NCI-H2196 (cell line): ENCODE results near the gene SPINT1.
A peak's percentile ranks its signal among the peaks of the same experiment; 100 is the strongest.
"Not testable (repeated sequence)": the region's sequence is repeated elsewhere in the genome, so short reads cannot be mapped to it uniquely, and the experiment has no call there.

ENCODE experiments used
- DNase-seq: peaks from one replicate; lab custom pipeline; 2025; ENCODE audit not compliant: unreplicated experiment; lab: John Stamatoyannopoulos, UW

Gene SPINT1

DNA sequence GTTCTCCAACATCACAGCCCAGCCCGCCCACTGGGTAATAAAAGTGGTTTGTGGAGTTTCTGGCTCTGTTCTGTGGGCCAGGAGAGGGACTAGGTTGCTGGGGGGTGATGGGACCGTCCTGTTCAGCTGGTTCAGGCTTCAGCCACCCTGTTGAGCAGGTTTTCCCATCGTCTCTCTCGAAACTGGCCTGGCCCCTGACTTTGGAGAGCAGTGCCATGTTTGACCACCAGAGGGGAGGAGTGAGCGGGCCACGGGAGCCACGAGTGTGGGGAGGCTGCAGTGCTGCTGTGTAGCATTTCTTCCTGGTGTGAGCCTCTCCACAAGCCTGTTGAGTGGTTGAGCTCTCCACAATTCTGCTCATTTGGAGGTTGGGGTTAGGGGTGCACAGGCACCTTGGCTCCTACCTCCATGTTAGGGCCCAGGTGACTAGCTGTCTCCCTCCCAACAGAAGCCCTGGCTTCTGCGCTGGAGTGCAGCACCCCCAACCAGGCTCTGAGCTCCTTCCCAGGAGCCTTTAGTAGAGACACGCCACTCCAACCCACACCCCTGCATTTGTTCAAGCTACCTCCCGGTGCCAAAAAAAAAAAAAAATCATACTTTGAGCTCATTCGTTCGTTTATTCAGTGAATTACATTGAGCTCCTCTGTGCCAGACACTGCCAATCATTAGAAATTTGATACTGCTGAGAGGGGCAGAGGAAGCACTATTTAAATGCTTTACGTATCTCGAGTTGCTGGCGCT lies 13.9 kb downstream of the SPINT1 start:
- DNase-seq, result peak; percentile 60

DNA sequence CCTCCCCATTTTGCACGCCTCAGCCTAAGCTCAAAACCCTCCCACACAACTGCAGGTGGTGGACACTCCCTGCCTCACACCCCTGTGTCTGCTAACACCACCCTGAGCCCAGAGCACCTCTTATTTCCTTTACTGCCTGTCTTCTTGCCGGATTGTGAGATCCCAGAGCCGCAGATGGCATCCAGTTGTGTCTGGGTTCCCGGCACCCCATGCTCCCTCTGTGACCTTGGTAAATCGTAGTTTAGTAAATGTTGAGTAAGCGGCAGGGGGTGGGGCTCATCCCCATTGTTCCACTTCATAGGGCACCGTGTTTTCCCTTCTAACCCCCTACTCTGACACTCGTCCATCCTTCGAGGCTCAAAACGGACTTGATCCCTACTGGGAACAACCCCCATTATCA lies 14.9 kb downstream of the SPINT1 start:
- DNase-seq, result no peak

DNA sequence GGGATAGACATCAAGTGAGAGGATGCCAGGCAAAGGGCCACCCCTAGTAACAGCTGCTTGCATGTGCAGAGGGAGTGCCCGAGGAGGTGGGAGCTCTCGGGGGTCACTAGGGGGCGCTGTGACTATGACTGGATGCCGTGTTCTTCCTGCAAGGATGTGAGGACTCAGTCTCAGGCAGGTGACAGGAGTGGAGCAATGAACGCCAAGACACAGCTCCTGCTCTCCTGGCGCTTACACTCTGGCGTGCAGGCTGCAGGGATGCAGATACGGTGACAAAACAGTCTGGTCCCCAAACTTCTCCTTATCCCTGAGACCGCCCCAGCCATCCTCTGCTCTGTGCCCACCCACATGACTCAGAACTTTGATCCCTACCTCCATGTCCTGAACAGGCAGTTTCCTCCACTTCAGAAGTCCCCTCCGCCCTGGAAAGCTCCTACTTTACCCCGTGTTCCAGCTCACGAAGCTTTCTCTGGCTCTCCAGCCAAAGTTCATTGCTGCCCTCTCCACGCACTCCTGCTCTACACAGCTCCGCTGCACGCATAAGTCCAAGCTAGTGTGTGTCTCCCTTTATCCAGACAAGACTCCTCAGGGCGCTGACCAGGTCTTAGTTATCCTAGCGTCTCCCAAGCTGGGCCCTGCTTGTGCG lies 15.5 kb downstream of the SPINT1 start:
- DNase-seq, result peak; percentile 56

DNA sequence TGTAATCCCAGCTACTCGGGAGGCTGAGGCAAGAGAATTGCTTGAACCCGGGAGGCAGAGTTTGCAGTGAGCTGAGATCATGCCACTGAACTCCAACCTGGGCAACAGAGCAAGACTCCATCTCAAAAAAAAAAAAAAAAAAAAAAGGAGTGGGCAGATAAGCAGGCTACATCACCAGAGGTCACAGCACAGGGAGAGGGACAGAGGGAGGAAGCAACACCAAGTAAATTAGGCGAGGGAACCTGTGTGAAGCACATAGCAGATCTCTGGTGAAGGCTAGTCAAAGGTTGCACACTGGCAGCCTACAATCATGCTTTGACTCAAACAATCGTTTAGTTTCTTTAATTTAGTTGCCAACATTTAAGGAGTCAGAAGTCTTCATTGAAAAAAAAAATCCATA lies 17.3 kb downstream of the SPINT1 start:
- DNase-seq, result not testable (repeated sequence)

DNA sequence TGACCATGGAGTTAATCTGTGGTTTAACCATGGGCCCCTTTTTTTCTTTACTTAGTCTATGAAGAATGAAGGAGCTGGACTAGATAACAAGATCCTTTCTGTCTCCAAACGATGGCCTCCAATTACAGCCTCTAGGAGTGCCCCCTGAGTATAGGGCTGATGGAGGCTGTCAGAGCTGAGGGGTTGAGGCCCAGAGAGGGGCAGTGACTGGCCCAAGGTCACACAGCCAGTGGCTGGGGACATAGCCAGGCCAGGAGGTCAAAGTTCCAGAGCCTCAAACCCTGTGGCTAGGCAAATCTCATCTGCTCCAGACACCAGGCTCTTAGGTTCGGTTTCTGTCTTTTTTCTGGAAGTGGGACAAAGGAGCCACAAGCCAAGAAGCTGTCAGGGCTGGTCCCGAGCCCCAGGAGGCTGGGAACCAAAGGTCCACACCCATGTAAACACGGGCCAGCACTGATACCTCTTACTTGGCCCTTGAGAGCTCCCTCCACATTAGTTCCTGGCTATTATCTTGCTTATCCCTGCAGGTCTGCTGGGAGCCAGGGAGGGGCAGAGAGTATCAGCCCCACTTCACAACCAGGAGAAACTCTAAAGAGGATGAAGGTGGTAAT lies 19.9 kb downstream of the SPINT1 start:
- no peak for DNase-seq

DNA sequence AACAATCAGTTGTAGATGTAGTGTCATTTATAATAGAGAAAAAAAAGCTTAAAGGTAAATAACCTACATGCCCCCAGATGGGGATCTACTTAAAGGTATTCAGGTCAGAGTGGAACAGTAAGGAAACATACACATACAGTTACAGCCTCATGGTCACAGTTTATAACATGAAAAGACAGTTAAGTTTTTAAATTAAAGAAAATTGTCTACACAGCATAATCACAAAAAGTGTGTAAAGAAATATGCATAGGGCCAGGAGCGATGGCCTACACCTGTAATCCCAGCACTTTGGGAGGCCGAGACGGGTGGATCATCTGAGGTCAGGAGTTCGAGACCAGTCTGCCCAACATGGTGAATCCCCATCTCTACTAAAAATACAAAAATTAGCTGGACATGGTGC lies 23.4 kb downstream of the SPINT1 start:
- DNase-seq, result no peak

DNA sequence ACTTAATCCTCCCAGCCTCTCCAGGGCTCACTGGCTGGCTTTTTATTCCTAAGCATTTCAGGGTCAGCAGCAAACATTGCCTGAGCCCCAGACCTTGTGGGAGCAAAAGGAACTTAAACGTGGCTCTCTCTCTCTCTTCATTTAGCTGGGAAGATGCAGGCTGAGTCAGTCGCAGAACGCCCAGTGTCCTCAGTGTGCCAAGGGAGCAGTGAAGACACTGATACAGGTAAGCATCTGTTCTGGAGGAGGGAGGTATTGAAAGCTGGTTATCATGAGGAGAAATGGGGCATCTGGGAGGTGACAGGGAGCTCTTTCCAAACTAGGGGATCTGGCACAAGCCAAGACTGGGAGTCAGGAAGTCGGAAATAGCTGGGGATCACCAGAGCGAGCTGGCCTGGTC lies 25.8 kb downstream of the SPINT1 start:
- no peak for DNase-seq

DNA sequence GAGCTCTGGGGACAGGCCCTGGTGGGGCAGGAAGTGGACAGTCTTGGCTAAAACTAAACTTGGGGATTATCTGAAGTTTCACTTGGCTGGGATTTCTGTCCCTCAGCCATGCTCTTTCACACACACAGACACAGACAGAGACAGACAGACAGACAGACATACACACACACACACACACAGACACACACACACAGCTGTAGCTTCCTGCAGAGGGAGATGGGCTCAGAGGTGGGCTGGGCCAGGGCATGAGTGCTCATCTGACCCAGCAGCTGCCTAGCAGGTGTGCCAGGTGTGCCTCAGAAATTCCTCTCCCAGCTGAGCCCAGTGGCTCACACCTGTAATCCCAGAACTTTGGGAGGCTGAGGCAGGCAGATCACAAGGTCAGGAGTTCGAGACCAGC lies 26.9 kb downstream of the SPINT1 start:
- DNase-seq, result no peak

DNA sequence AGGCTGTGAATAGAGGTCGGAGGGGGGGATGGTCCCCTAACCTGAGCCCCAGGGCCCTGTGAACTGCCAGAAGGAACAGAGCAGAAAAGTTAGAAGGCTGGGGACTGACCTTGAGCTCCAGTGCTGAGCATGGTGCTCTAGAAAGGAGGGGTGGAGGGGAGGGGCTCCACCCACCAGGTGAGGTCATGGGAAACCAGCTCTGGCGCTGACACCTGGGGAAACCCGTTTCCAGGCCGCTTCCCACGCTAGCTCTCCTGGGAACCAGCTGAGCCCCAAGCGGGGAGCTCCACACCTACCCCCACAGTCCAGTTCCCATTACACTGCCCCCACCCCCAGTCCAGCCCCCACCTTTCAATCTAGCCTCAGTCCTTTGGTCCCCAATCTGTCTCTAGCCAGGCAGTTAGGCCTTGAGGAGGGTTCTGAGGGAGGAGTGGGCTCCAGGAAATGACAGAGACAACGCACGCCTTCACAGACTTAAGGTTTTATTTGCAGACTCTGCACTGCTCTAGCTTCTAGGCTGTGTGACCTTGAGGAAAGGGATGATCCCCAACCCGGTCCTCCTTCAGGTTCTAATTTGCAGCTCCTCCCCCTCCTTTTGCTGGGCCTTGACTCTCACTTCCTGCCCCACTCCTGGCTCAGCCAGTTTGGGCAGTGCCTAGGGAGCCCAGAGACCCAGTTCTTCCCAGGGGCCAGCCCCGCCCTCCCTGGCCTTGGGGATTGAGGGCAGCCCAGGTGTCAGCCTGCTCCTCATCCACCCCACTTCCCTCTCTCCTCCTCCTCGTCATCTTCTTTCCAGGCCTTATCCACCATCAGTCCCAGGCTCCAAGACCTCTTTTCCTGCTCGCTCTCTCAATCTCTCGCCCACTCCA lies 28.1 kb downstream of the SPINT1 start:
- peak; percentile 10 for DNase-seq

DNA sequence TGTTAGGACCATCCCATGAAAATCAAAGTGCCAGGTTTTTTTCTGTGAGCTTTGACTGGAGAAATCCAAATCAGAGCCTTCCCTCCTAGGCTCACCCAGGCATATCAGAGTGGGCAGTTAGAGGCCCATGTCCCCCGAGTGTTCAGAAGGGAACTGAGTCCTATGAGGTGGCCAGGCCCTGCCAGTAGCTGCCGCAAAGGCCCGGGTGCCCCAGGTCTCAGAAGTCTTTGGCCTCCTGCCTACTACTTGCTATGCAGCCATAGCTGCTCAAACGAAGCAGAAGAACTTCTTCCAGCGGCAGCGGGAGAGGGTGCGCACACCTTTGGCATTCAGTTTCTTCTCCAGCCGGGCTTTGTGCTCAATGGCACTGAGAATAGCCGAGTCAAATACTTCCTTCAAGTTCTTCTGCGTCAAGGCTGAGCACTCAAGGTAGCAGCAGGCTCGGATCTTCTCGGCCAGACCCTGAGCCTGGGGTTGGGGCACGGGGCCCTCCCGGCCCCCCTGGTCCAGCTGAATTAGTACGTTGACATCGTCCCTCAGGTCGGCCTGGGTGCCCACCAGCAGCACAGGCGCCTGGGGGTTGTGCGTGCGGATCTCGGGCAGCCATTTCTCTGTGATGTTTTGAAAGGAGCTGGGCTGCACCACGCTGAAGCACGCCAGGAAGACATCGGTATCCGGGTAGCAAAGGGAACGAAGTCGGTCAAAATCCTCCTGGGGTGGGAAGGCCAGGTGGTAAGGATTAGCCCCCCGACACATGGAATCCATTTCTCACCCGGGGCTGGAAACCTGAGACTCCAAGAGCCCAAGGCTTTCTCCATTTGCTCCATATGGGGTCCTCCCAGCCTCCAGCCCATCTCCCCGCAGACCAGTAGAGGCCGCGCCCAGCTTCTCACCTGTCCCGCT lies 29.2 kb downstream of the SPINT1 start:
- no peak for DNase-seq

DNA sequence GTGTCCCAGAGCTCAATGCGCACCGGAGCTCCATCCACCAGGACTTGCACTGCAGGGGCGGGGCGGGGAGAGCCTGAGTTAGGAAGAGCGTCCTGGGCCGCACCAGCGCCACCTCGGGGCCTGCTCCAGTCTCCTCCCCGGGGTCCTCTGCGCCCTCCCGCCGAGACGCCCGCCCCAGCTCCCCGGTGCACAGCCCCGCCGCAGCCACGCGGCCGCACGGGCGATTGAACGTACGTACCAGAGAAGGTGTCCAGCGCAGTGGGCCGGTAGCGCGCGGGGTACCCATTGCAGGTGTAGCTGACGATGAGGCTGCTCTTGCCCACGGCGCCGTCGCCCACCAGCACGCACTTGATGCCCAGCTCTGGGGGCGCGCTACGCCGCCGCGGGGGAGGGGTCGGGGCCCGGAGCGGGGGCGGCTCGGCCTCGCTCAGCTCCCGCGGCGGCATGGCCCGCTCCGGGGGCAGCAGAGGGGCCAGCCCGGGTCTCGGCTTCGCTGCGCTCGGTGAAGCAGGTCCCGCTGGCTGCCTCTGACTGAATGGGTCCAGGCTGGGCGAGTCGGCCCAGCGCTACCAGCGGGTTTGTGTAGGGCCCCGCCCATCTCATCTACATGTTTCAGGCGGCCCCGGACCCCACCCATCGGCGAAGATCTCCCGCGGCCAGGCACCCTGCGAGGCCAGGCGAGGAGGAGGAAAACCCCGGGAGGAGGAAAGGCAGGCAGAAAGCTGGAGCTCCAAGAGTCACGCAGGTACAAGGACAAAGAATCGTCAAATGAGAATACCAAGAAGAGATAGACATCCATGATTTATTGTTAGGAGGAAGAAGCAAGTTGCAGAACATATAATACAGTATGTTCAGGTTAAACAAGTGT lies 30.1 kb downstream of the SPINT1 start, which contains the start of gene RHOV:
RHOV (minus strand) TSS at position 541 of the 868 bp plus-strand sequence; CDS start at position 446, 95 bp downstream.
- DNase-seq, result peak; percentile 25

DNA sequence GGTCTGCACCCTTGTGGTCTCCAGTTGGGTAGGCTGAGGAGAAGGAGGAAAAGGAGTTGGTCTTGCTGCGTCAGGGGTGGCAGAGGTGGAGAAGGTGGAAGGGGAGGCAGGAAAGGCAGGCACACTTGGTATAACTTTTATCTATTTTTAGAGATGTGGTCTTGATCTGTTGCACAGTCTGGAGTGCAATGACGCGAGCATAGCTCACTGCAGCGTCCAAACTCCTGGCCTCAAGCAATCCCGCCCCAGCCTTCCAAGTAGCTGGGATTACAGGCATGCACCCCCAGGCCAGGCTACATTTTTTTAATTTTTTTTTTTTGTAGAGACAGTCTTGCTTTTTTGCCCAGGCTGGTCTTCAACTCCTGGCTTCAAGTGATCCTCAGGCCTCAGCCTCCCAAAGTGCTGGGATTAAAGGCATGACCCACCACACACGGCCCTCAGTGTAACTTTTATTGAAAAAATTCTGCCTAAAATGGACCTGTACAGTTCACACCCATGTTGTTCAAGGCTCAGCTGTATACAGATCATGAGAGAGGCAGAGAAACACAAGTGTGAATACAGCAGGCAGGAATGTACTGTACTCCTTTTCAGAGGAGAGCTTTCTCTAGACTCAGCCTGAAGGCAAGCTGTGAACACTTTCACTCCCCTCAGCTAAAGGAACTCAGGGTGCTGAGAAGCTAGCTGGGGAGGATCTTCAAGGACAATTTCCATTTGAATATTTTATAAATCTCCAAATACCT lies 32.3 kb downstream of the SPINT1 start:
- DNase-seq, result no peak

DNA sequence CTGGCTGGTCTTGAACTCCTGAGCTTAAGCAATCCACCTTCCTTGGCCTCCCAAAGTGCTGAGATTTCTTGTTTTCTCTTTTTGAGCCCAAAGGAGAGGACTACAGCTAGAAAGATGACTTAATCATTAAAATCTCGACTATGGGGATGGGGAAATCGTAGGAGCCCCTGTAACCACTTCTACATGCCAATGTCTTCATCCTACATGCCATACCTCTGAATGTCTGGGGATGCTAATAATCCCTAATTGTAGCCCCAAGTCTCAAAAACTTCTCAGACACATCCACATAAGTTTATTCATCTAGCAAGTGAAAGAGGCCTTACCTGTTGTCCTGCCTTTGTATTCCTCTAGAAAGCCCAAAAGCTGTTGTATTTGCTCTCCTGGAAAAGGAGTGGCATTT lies 33.8 kb downstream of the SPINT1 start:
- DNase-seq, result no peak

DNA sequence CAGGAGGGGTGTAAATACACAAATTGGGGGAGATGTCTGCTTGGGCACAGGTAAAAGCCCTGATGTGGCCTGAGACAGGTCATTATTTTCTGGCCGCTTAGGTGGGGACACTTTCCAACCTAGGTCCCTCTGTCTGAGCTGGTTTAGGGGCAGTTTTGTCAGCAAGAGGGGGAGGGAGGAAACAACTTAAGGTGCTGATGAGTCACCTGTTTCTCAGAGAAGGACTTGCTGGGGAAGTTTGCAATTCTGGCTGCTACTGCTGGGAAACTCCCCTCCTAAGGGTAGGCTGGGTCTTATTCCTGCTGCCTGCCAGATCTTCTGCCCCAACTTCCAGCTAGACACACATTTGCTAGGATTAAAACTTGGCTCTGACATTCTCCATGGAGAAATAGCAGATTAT lies 34.9 kb downstream of the SPINT1 start:
- DNase-seq, result no peak

DNA sequence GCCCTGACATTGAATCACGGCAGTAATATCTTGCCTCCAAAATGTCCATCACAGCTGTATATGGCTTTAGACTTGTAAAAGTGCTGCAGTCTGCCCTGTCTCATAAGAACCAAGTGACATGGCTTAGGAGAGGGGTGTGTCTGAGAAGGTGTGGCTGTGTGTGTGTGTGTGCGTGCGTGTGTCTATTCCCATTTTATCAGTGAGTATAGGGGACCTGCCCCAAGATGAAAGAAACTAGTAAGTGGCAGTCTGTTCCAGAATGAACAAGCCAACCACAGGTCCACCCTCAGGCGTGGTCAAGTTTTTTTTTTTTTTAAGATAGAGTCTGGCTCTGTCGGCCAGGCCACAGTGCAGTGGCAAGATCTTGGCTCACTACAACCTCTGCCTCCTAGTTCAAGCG lies 35.8 kb downstream of the SPINT1 start:
- DNase-seq, result no peak

DNA sequence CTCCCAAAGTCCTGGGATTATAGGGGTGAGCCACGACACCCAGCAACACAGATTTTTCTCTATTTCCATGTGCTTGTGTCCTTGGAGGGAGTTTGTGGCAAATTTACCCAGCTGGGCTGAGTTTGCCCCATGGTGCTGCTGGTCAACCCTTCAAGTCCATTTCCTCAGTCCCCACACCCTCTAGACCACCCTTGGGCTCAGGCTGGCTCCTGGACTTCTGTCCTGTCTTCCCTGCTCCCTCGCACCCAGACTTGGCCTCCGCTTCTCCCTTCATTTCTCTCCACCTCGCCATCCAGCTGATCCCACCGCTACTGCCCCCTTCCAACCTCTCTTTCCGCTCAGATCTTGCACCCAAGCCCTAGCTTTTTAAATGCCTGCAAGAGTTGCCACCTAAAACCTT lies 37.5 kb downstream of the SPINT1 start:
- DNase-seq, result no peak

DNA sequence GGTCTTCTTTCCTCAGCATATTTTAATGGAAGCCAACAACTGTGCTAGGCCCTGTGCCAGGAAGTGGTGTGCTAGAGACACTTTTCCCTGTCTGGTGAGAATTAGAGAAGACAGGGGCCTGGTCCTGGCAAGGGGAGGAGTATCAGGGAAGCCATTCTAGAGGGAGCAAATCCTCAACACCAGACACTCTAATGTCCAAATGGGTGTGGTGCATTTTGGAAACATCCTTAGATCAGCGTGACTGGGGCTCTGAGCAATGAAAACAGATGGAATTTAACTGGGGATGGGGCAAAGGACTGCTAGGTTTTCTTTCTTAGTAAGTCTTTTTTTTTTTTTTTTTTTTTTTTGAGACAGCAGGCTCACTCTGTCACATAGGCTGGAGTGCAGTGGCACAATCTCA lies 42.7 kb downstream of the SPINT1 start:
- no peak for DNase-seq

DNA sequence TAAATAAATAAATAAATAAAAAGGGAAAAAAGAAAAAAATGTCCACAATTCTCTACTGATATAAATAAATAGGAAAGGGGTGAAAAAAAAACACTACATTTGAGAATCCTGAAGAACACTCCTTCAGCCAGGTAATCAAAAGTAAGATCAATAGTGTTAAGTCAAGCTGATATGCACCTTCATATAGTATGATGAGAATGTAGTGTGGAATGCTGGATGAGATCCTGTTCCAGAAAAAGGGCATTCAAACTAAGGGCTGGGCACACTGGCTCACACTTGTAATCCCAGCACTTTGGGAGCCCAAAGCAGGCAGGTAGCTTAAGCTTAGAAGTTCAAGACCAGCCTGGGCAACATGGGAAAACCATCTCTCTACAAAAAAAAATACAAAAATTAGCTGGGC lies 45.3 kb downstream of the SPINT1 start:
- no peak for DNase-seq

DNA sequence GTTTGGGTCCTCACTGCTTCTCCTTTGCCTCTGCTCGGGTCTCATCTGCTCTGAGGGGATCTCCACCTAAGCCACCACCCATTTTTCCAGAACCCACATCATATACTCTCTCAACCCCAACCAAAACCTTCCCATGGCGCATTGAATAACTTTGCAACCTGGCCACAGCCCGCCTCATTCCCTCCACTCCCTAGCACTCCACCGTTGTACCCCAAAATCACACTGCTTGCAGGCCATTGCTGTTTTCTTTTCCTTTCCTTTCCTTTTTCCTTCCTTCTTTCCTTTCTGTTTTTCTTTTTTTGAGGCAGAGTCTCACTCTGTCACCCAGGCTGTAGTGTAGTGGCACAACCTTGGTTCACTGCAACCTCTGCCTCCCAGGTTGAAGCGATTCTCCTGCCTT lies 47.3 kb downstream of the SPINT1 start:
- DNase-seq, result no peak
